T-helper 2 cell treated with Interferon-gamma antibody and Interleukin-4, amounts not matched to agents 100 ng/mL and 5 ng/mL, for 36 hours (primary cell): ENCODE data around the gene TACR2. TPM values are rescaled to one million over a fixed set of nuclear protein-coding genes. Genes with fewer than 3 reads are reported as not detected.

Source experiments
- intact Hi-C: fragments of 100-400 bp; cut with micrococcal nuclease; formaldehyde crosslinking; loops from one replicate; pipeline ENCODE4 v1.15.1; 2023
- total RNA-seq: library from RNA; stranded (reverse); gene quantifications from 2 replicates; pipeline ENCODE4 v1.2.3, GENCODE V29; 2022

The TACR2 gene
- total RNA-seq, 1 donor from 2014 or later: not detected

GRCh38 chr10:69421611-69422308, 5.0 kb upstream of the TACR2 start:
- intact Hi-C loops: no loop called here

- intact Hi-C loops: no loop called here
These were observed 3.0 kb upstream of the TACR2 start for GRCh38 chr10:69419744-69420126.

GRCh38 chr10:69419096-69419743, 2.5 kb upstream of the TACR2 start:
- intact Hi-C loops: no loop called here

GRCh38 chr10:69418052-69418752, 1.5 kb upstream of the TACR2 start:
- intact Hi-C loops: no loop called here

- intact Hi-C loops: no loop called here
These were observed 824 bp upstream of the TACR2 start for GRCh38 chr10:69417542-69417941.

- intact Hi-C loops: no loop called here
These were observed 767 bp downstream of the TACR2 start for GRCh38 chr10:69415951-69416350.

- intact Hi-C loops: no loop called here
These were observed 1.7 kb downstream of the TACR2 start for GRCh38 chr10:69415049-69415448.

- intact Hi-C loops: no loop called here
These were observed 2.4 kb downstream of the TACR2 start for GRCh38 chr10:69414036-69415018.

- intact Hi-C loops: no loop called here
These were observed 3.4 kb downstream of the TACR2 start for GRCh38 chr10:69413221-69413865.

- intact Hi-C loops: no loop called here
These were observed 4.4 kb downstream of the TACR2 start for GRCh38 chr10:69412232-69412790.

- intact Hi-C loops: no loop called here
These were observed 5.2 kb downstream of the TACR2 start for GRCh38 chr10:69411476-69411875.

GRCh38 chr10:69410487-69410886, 6.2 kb downstream of the TACR2 start:
- intact Hi-C loops: no loop called here

GRCh38 chr10:69409968-69410367, 6.8 kb downstream of the TACR2 start:
- intact Hi-C loops: loop anchor here (1.0 to 10.0 kb wide), 6 partner anchors 92 to 508 kb away; partner anchors contain the start of genes DDX21, DDX50 and VPS26A

- intact Hi-C loops: loop anchor here (1.0 to 10.0 kb wide), 6 partner anchors 91 to 507 kb away; partner anchors contain the start of genes DDX21, DDX50 and VPS26A
These were observed 7.6 kb downstream of the TACR2 start for GRCh38 chr10:69409176-69409495.

- intact Hi-C loops: loop anchor here (1.0 to 10.0 kb wide), 9 partner anchors 90 to 506 kb away; partner anchors contain the start of genes DDX21, DDX50, SUPV3L1 and VPS26A
These were observed 8.2 kb downstream of the TACR2 start for GRCh38 chr10:69408318-69409175.

GRCh38 chr10:69407621-69408301, 9.0 kb downstream of the TACR2 start:
- intact Hi-C loops: loop anchor here (1.0 to 10.0 kb wide), 8 partner anchors 100 to 505 kb away; partner anchors contain the start of genes DDX21, DDX50, SUPV3L1 and VPS26A

- intact Hi-C loops: loop anchor here (5.0 to 10.0 kb wide), 3 partner anchors 230 to 505 kb away; partner anchors contain the start of gene DDX50
These were observed 9.7 kb downstream of the TACR2 start for GRCh38 chr10:69406816-69407580.
